Measurements from ENCODE around the gene CLDND2. TPM values are rescaled to one million over a fixed set of nuclear protein-coding genes. Genes with fewer than 3 reads are reported as not detected.

CLDND2 gene
- total RNA-seq, 1 donor from 2014 or later: not detected

- Histone ChIP-seq H3K4me3 (no peak overlapping the region), H3K4me1 (no peaks in the 10 kb centered on the region), H4K20me1 (ENCODE audit: low read depth) (peaks cover 4% of the 10 kb centered on the region), H3K36me3 (no peaks in the 10 kb centered on the region), H3K27me3 (peaks cover 7% of the 10 kb centered on the region), H3K9me3 (ENCODE audit: low read depth) (no peaks in the 10 kb centered on the region), H3K27ac (no peak overlapping the region), H3F3A (ENCODE audit: low read depth) (no peaks in the 10 kb centered on the region), H2AFZ (replicated peaks) (no peak overlapping the region), H3K79me2 (ENCODE audit: low read depth) (no peaks in the 10 kb centered on the region), H3K9ac (no peak overlapping the region), H3K4me2 (no peak overlapping the region)
- peaks cover 2% of the 10 kb centered on the region for H3K9me3 Mint-ChIP-seq
- no peak for DNase-seq (ENCODE audit: low spot score)
- H3K27ac Mint-ChIP-seq: no peak overlapping the region
- peaks cover 22% of the 10 kb centered on the region for H3K4me1 Mint-ChIP-seq
- peaks cover 9% of the 10 kb centered on the region for H3K36me3 Mint-ChIP-seq
- H3K27me3 Mint-ChIP-seq (ENCODE audit: insufficient read depth, low read depth): peaks cover 12% of the 10 kb centered on the region
- TF ChIP-seq CTCF (IDR thresholded peaks at IDR 0.05) (no peak), EZH2 (IDR thresholded peaks at IDR 0.05) (no peak)
- H3K4me3 Mint-ChIP-seq: no peak overlapping the region
Measured at GRCh38 chr19:51323481-51324166, 45.2 kb downstream of the CLDND2 start.

GRCh38 chr19:51321799-51322198 lies 47.0 kb downstream of the CLDND2 start:
- Histone ChIP-seq H3K4me3 (no peak overlapping the region), H3K27me3 (no peaks in the 10 kb centered on the region), H2AFZ (replicated peaks) (no peak overlapping the region), H3F3A (ENCODE audit: low read depth) (no peaks in the 10 kb centered on the region), H3K9ac (no peak overlapping the region), H3K9me3 (ENCODE audit: low read depth) (no peaks in the 10 kb centered on the region), H3K27ac (no peak overlapping the region), H3K79me2 (ENCODE audit: low read depth) (no peaks in the 10 kb centered on the region), H4K20me1 (ENCODE audit: low read depth) (peaks cover 15% of the 10 kb centered on the region), H3K36me3 (no peaks in the 10 kb centered on the region), H3K4me1 (no peaks in the 10 kb centered on the region), H3K4me2 (no peak overlapping the region)
- Mint-ChIP-seq H3K27ac (no peak overlapping the region), H3K4me3 (no peak overlapping the region), H3K36me3 (peaks cover 7% of the 10 kb centered on the region), H3K9me3 (no peaks in the 10 kb centered on the region), H3K4me1 (peaks cover 20% of the 10 kb centered on the region), H3K27me3 (ENCODE audit: insufficient read depth, low read depth) (peaks cover 11% of the 10 kb centered on the region)
- no peak for TF ChIP-seq EZH2 (IDR thresholded peaks at IDR 0.05)
- no peak for TF ChIP-seq CTCF (IDR thresholded peaks at IDR 0.05)
- no peak for TF ChIP-seq EZH2phosphoT487 (IDR thresholded peaks at IDR 0.05)
- DNase-seq (ENCODE audit: low spot score): no peak

DNA sequence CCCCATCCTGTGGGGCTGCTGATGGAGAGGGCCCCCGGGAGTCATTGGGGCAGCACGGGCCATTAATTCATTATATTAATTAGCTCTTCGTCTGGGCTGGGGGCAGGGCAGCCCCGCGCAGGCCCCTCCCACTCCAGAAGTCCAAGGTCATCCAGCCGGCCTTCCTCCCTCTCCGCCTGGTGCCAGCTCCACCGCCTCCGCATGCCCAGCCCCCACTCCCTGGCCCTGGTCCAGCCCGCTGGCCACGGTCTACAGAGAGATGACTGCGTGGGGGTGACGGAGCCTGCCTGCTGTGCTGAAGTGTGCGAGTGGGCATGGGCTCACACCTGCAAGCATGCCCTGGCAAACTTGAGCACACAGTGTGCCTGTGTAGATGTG lies 48.5 kb downstream of the CLDND2 start:
- Histone ChIP-seq H3K27ac (no peak overlapping the region), H3K4me3 (no peak overlapping the region), H3K4me1 (no peaks in the 10 kb centered on the region), H3K27me3 (no peaks in the 10 kb centered on the region), H3F3A (ENCODE audit: low read depth) (no peaks in the 10 kb centered on the region), H4K20me1 (ENCODE audit: low read depth) (peaks cover 15% of the 10 kb centered on the region), H3K9me3 (ENCODE audit: low read depth) (no peaks in the 10 kb centered on the region), H3K9ac (no peak overlapping the region), H2AFZ (replicated peaks) (no peak overlapping the region), H3K79me2 (ENCODE audit: low read depth) (no peaks in the 10 kb centered on the region), H3K36me3 (no peaks in the 10 kb centered on the region), H3K4me2 (no peak overlapping the region)
- peaks cover 20% of the 10 kb centered on the region for H3K4me1 Mint-ChIP-seq
- TF ChIP-seq EZH2 (IDR thresholded peaks at IDR 0.05) (no peak), EZH2phosphoT487 (IDR thresholded peaks at IDR 0.05) (no peak), CTCF (IDR thresholded peaks at IDR 0.05) (no peak)
- no peak for DNase-seq (ENCODE audit: low spot score)
- peaks cover 9% of the 10 kb centered on the region for H3K27me3 Mint-ChIP-seq (ENCODE audit: insufficient read depth, low read depth)
- no peaks in the 10 kb centered on the region for H3K36me3 Mint-ChIP-seq
- no peaks in the 10 kb centered on the region for H3K9me3 Mint-ChIP-seq
- no peak overlapping the region for H3K27ac Mint-ChIP-seq
- H3K4me3 Mint-ChIP-seq: no peak overlapping the region

Data from neural progenitor cell (in vitro differentiated cells).